ENCODE results near the gene IL3.

- TF ChIP-seq CTCF (IDR thresholded peaks at IDR 0.05) (no peak), EP300 (IDR thresholded peaks at IDR 0.05) (no peak), POLR2A (IDR thresholded peaks at IDR 0.05) (no peak)
These were observed 40.3 kb downstream of the IL3 start for GRCh38 chr5:132100672-132101261.
